GM21619 (cell line): ENCODE measurements around the gene DHRS12.

Source experiments
- ATAC-seq: cut with Tn5 transposase; IDR thresholded peaks from one replicate; pipeline ENCODE4 v1.9.1; 2021; ENCODE audit not compliant: unreplicated experiment

The DHRS12 gene

GRCh38 chr13:51764184-51765141 lies 39.5 kb downstream of the DHRS12 start:
- peak; percentile 82 for ATAC-seq

DNA sequence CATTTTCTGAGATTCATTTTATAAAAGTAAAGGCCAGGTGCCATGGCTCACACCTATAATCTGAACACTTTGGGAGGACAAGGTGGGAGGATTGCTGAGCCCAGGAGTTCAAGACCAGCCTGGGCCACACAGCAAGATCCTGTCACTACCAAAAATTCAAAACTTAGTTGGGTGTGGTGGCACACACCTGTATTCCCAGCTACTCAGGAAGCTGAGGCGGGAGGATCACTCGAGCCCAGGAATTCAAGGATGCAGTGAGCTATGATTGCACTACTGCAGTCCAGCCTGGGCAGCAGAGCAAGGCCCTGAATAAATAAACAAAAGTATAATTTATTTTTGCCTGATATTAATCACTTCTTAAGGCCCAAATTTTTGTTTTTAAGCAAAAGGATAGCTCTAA lies 40.5 kb downstream of the DHRS12 start:
- no peak for ATAC-seq

GRCh38 chr13:51761643-51762350 lies 42.2 kb downstream of the DHRS12 start:
- ATAC-seq = no peak

DNA sequence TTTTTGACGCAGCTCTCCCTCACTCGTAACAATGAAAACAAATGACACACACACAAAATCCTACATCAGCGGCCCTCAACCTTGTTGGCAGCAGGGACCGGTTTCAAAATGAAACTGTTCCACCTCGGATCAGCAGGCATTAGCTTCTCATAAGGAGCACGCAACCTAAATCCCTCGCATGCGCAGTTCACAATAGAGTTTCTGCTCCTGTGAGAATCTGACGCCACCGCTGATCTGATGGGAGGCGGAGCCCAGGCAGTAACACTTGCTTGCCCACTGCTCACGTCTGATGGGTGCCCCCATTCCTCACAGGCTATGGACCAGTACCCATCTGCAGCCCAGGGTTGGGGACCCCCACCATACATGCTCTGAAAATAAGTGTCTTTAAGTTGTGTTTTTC lies 43.4 kb downstream of the DHRS12 start:
- ATAC-seq = no peak

GRCh38 chr13:51759240-51759639 lies 44.7 kb downstream of the DHRS12 start:
- ATAC-seq = no peak

- ATAC-seq = no peak
These were observed 45.3 kb downstream of the DHRS12 start for GRCh38 chr13:51758691-51759090.

- no peak for ATAC-seq
These were observed 47.3 kb downstream of the DHRS12 start for GRCh38 chr13:51756651-51757050.

- no peak for ATAC-seq
These were observed 56.2 kb downstream of the DHRS12 start for GRCh38 chr13:51747438-51748434.

- no peak for ATAC-seq
These were observed 57.2 kb downstream of the DHRS12 start for GRCh38 chr13:51746802-51747201.

DNA sequence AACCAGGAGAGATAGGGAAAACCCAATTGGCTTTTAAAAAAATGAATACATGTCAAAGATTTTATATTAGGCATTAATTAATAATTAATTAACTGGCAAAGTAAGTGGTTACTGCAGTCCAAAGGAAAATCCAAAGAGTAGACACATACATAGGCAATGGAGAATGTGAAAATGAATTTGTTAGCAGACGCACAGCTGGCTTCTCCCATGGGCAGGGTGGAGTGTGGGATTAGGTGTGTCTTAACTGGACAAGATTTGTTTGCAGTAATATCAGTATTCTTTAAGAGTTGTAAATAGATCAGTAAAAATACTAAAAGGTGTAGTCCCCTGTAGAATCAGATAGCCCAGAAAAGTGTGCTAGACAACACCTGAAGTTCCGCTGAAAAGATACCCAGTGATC lies 58.7 kb downstream of the DHRS12 start:
- no peak for ATAC-seq

DNA sequence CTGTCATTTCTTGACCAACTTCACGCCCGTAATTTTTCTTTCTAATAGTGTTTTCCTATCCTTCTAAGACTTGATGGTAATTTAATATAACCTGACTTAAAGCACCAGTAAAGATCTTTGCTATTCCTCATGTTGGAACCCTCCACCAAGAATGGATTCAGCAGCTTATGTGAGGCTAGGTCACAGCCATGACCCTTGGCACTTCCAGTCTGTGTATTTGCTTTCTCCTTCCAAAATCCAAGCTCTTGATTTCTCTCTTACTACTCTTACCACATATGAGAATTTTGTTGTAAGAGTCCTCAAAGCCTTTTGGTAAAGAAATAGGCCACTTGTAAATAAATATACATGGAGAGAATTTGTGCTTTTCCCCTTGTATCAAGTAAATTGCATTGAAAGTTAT lies 61.4 kb downstream of the DHRS12 start:
- ATAC-seq = no peak

DNA sequence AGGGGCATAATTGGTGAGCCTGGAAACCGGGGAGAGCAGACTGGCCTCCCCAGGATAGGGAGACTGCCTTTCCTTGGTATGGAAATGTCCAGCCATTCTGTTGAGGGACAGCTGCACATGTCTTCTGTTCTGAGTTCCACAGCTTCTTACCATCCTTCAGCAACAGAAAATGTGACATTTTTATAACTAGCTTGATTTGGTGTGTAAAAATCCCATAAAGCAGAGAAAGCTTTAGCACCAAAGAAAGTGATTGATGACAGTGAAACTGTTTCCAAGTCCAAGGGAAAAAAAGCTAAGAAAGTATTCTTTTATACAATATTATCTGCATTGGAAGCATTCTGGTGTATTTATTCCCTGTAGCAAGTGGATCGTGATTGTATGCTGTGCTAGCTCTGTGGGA lies 61.9 kb downstream of the DHRS12 start:
- ATAC-seq = no peak

DNA sequence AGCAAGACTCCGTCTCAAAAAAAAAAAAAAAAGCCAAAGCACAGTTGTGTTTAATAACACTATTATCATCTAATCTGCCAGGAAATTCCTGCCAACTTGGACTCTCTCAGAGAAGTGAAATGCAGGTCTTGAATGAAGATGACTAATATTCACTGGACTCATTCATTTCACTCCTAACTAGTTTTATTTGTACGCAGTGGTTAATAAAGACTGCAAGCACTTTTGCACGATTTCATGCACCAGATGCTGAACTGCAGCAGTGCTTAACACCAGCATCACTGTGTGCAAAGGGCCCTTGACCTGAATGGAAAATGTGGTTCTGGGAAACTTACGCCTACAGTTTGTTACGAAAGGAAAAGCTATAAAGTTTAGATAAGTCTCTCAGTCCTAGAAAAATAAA lies 63.3 kb downstream of the DHRS12 start:
- no peak for ATAC-seq

DNA sequence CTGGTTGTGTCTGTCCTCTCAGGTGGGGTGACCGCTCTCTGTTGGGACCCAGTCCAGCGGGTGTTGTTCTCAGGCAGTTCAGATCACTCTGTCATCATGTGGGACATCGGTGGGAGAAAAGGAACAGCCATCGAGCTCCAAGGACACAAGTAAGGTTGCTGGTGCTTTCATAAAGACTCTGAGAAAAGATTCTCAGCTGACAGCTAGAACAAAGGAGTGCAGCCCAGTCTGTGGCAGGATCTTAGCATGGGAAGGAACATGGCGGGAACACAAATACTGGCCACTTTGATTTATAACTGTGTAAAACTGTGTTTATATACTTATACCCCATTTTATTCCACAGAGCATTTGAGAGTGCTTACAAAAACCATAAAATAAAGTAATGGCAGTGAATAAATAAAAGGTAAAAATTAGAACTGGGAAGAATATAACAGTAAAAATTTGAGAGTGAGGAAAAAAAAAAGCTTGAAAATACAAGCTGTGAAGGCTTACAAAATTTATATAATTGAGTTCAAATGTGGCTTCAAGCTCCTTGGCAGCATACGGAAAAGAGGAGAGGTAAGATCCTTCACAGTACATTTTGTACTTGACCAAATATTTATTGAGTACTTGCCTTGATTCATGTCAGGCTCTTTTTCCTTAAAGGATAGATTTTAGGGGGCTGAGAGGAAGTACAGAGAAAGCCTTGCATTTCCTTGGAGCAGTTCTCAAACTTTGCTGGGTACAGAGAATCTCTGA lies 64.8 kb downstream of the DHRS12 start:
- no peak for ATAC-seq

- no peak for ATAC-seq
These were observed 65.6 kb downstream of the DHRS12 start for GRCh38 chr13:51738226-51738905.

- no peak for ATAC-seq
These were observed 66.4 kb downstream of the DHRS12 start for GRCh38 chr13:51737609-51738008.

DNA sequence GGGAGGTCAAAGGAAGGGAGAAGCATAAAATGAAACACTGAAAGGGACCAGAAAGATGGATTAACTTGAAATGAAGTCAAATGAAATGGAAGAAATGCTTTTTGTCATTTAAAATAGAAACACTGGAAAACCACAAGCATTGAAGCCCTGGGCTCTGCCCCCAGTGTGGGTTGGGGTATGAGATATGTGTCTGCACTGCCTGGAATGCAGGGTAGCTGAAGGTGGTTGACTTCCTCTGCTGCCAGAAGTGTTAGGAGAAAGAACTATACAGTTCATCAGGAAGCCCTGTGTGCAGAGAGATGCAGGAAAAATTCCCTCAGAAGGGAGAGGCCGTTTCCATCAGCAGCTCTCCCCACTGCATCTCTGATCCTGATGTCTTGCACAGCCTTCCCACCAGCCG lies 69.2 kb downstream of the DHRS12 start:
- no peak for ATAC-seq

GRCh38 chr13:51733374-51734298 lies 70.3 kb downstream of the DHRS12 start:
- ATAC-seq = no peak

DNA sequence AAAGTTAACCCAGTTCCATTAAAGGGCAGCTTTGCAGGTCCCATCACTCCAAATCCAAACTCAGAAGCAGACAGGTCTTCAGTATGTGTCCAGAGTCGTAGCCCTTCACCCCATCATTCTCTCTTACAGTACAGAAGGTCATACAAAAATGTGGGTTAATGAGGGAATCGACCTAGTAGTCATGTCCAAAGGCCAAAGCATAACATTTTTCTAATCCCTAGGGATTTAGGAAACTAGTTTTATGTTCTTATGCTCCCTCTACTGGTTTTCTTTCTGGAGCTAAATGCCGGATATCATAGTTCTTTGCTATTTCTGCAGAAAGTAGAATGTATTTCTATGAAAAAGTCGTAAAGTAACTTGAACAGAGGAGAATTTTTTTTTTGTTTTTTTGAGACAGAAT lies 72.2 kb downstream of the DHRS12 start:
- ATAC-seq = no peak
